MCF 10A (cell line): ENCODE data around the gene EHMT1. TPM values are rescaled to one million over a fixed set of nuclear protein-coding genes. Genes with fewer than 3 reads are reported as not detected.

ENCODE experiments used
- BruUV-seq: library from RNA; stranded (reverse); fragments of 400-500 nt; replicated peaks from 2 replicates; lab custom pipeline; 2021; lab: Mats Ljungman, UMichigan
- CTCF ChIA-PET: fragments of 300-600 bp; sonication (Branson Sonifier 250); formaldehyde crosslinking; extraction: SDS; loops from one replicate; lab custom pipeline; 2021; ENCODE audit warnings: antibody characterized with exemption, inconsistent platforms; lab: Yijun Ruan, JAX
- POLR2A ChIA-PET: fragments of 300-600, 350-650 bp; sonication (Branson Sonifier 250); formaldehyde crosslinking; extraction: SDS; loops from one replicate; lab custom pipeline; 2020; ENCODE audit warnings: antibody characterized with exemption, inconsistent platforms; lab: Yijun Ruan, JAX
- DNase-seq: peaks from one replicate; pipeline ENCODE4 v3.0.0-alpha.2; 2018; ENCODE audit not compliant: unreplicated experiment
- H3K27ac Mint-ChIP-seq: one replicate; pipeline ENCODE4 v1.8.0; 2022; ENCODE audit warnings: mild to moderate bottlenecking, low read depth, mixed read lengths; ENCODE audit not compliant: unreplicated experiment
- H3K27me3 Mint-ChIP-seq: one replicate; pipeline ENCODE4 v1.8.0; 2022; ENCODE audit warnings: mixed read lengths; ENCODE audit not compliant: insufficient read depth, unreplicated experiment
- H3K36me3 Mint-ChIP-seq: one replicate; pipeline ENCODE4 v1.8.0; 2022; ENCODE audit warnings: mild to moderate bottlenecking, moderate library complexity, mixed read lengths; ENCODE audit not compliant: insufficient read depth, unreplicated experiment
- H3K4me1 Mint-ChIP-seq: one replicate; pipeline ENCODE4 v1.8.0; 2022; ENCODE audit warnings: mixed read lengths; ENCODE audit not compliant: insufficient read depth, unreplicated experiment
- H3K4me3 Mint-ChIP-seq: one replicate; pipeline ENCODE4 v1.8.0; 2022; ENCODE audit warnings: mild to moderate bottlenecking, moderate library complexity, mixed read lengths; ENCODE audit not compliant: unreplicated experiment
- H3K9me3 Mint-ChIP-seq: one replicate; pipeline ENCODE4 v1.8.0; 2022; ENCODE audit warnings: mixed read lengths; ENCODE audit not compliant: unreplicated experiment
- intact Hi-C: fragments of 100-400 bp; cut with micrococcal nuclease; formaldehyde crosslinking; loops from 2 replicates; pipeline ENCODE4 v1.14.1; 2022
- total RNA-seq: library from RNA; stranded (reverse); gene quantifications from 2 replicates; pipeline ENCODE4 v1.2.3, GENCODE V29; 2022
- TF ChIP-seq, protein P1 (sequence below): fragments of 200-600 bp; IDR thresholded peaks from one replicate; pipeline ENCODE4 v1.8.0; 2022; ENCODE audit warnings: antibody characterized with exemption, mild to moderate bottlenecking; ENCODE audit not compliant: unreplicated experiment

The EHMT1 gene
- total RNA-seq, 1 experiment from 2014 or later: 79.7 TPM

DNA sequence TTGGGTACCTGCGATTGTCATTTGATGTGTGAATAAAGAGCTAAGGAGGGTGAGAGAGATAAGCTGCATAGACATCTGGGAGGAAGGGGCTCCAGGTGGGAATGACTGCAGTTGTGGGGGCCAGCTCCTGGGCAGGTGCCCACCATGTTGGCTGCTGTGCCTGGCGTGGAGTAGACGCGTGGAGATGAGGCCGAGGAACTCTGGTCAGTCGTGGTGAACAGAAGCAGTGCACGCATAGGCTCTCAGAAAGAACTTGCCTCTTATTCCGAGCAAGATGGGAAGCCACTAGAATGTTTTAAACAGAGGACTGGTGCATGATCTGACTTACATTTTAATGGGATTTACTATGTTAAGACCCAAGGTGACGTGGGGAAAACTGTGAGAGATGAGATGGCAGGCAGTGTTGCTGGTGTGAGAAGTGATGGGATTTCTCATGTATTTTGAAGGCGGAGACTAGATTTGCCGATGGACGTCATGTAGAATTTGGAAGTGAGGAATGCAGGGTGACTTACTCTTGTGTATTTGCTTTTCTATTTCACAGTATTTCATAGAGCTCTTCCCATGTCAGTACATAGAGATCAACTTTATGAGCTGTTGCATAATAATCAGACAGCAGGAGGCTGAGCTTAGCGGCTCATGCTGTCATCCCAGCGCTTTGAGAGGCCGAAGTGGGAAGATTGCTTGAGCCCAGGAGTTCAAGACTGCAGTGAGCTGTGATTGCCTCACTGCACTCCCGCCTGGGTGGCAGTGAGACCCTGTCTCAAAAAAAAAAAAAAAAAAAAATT, 71.1 kb downstream of the EHMT1 start:
- H3K4me1 Mint-ChIP-seq: peaks cover 31% of the 10 kb centered on the region
- intact Hi-C loops: no loop called here
- no peaks in the 10 kb centered on the region for H3K9me3 Mint-ChIP-seq
- no peaks in the 10 kb centered on the region for H3K27me3 Mint-ChIP-seq
- TF ChIP-seq, protein P1, sequence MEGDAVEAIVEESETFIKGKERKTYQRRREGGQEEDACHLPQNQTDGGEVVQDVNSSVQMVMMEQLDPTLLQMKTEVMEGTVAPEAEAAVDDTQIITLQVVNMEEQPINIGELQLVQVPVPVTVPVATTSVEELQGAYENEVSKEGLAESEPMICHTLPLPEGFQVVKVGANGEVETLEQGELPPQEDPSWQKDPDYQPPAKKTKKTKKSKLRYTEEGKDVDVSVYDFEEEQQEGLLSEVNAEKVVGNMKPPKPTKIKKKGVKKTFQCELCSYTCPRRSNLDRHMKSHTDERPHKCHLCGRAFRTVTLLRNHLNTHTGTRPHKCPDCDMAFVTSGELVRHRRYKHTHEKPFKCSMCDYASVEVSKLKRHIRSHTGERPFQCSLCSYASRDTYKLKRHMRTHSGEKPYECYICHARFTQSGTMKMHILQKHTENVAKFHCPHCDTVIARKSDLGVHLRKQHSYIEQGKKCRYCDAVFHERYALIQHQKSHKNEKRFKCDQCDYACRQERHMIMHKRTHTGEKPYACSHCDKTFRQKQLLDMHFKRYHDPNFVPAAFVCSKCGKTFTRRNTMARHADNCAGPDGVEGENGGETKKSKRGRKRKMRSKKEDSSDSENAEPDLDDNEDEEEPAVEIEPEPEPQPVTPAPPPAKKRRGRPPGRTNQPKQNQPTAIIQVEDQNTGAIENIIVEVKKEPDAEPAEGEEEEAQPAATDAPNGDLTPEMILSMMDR: no peak
- DNase-seq: peak; percentile 41
- H3K36me3 Mint-ChIP-seq: peaks cover 28% of the 10 kb centered on the region
- H3K4me3 Mint-ChIP-seq: no peak overlapping the region
- ChIA-PET POLR2A (interaction anchor here (1.2 kb wide), 1 partner anchor 10 kb away, joined by 5 read pairs; no protein-coding TSS in a partner anchor), CTCF (interaction anchor here (2.0 kb wide), 1 partner anchor 16 kb away, joined by 13 read pairs; no protein-coding TSS in a partner anchor)
- H3K27ac Mint-ChIP-seq: no peak overlapping the region
- no TSS peak for BruUV-seq

DNA sequence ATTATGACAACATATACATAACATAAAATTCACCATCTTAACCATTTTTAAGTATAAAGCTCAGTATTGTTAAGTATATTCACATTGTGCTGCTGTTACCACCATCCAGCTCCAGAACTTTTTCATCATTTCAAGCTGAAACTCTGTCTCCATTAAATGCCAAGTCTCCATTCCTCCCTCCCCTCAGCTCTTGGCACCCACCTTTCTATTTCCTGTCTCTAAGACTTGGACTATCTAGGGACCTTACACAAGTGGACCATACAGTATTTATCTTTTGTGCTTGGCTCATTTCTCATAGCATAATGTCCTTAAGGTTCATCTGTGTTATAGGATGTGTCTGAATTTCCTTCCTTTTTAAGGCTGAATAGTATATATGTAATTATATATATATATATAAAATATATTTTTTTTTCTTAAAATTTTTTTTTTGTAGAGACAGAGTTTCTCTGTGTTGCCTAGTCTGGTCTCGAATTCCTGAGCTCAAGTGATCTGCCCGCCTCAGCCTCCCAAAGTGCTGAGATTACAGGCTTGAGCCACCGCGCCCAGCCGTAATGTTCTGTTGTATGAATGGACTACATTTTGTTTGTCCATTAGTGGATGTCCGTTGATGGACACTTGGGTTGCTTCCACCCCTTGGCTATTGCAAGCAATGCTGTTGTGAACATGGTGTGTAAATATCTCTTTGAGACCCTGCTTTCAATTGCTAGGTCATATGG, 72.3 kb downstream of the EHMT1 start:
- intact Hi-C loops: no loop called here
- no peak overlapping the region for H3K4me3 Mint-ChIP-seq
- TF ChIP-seq, protein P1: no peak
- no TSS peak for BruUV-seq
- H3K4me1 Mint-ChIP-seq: peaks cover 24% of the 10 kb centered on the region
- H3K9me3 Mint-ChIP-seq: no peaks in the 10 kb centered on the region
- ChIA-PET POLR2A (no interaction called here), CTCF (no interaction called here)
- no peak overlapping the region for H3K27ac Mint-ChIP-seq
- no peak for DNase-seq
- no peaks in the 10 kb centered on the region for H3K27me3 Mint-ChIP-seq
- peaks cover 31% of the 10 kb centered on the region for H3K36me3 Mint-ChIP-seq

DNA sequence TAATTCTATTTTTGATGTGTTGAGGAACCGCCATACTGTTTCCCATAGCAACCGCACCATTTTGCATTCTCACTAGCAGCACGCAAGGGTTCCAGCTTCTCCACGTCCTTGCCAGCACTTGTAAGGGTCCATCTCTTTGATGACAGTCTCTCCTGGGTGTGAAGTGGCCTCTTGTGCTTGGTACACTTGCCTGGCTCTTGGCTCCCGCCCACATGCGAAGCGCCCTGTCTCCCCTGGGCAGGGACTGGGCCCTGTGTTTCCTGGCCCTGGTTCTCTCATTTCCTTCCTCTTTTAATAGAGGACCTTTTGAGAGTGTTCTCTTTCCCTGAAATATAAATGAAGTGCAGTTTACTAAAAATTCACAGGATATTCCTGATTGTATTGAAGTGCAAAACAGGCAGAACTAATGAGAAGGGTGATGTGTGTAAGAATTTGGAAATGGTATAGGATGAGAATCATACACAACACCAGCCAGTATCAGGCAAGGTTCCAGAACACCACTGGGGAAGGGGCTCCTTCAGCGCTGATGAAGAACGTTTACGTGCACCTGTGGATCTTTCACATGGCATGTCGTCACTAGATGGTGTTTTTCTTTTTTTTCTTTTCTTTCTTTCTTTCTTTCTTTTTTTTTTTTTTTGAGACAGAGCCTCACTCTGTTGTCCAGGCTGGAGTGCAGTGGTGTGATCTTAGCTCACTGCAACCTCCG, 73.0 kb downstream of the EHMT1 start:
- no peaks in the 10 kb centered on the region for H3K9me3 Mint-ChIP-seq
- no TSS peak for BruUV-seq
- H3K27ac Mint-ChIP-seq: no peak overlapping the region
- intact Hi-C loops: no loop called here
- POLR2A ChIA-PET: no interaction called here
- no peaks in the 10 kb centered on the region for H3K27me3 Mint-ChIP-seq
- TF ChIP-seq, protein P1: no peak
- DNase-seq: no peak
- CTCF ChIA-PET: interaction anchor here (0.7 to 0.9 kb wide), 2 partner anchors 19 to 98 kb away, joined by 3 to 7 read pairs; no protein-coding TSS in a partner anchor
- peaks cover 28% of the 10 kb centered on the region for H3K4me1 Mint-ChIP-seq
- H3K4me3 Mint-ChIP-seq: no peak overlapping the region
- peaks cover 34% of the 10 kb centered on the region for H3K36me3 Mint-ChIP-seq
